Measurements from ENCODE around the gene PLXNC1. TPM values are rescaled to one million over a fixed set of nuclear protein-coding genes. Genes with fewer than 3 reads are reported as not detected.

The PLXNC1 gene
- total and polyA plus RNA-seq, 9 of the 15 experiments (the other 6 are each of a cell fraction or from before 2014, with no cell fraction given): 0.08 to 0.87 (median 0.28) TPM

GRCh38 chr12:94207849-94208621 is 59.7 kb downstream of the PLXNC1 start (continued):
- TF ChIP-seq KDM1A (IDR thresholded peaks at IDR 0.05) (no peak), SPI1 (IDR thresholded peaks at IDR 0.05; ENCODE audit: borderline replicate concordance, low read depth, low read length) (peak; percentile 76; the same call in 1 of the 2 replicates), MEF2D (tag; conservative IDR thresholded peaks at IDR 0.05; ENCODE audit: low read depth) (0 out of 2 replicates have a peak, but pooled peaks have one; percentile 25), EP300 (IDR thresholded peaks at IDR 0.05; ENCODE audit: low read length) (peak; percentile 51; the same call in 1 of the 2 replicates), SMARCA4 (IDR thresholded peaks at IDR 0.05) (peak; percentile 29; the same call in 1 of the 2 replicates), CREB3L1 (IDR thresholded peaks at IDR 0.05; ENCODE audit: borderline replicate concordance, low read depth) (no peak), ARHGAP35 (IDR thresholded peaks at IDR 0.05; ENCODE audit: partially characterized antibody) (no peak), ATF1 (CRISPR knock-in tag; IDR thresholded peaks at IDR 0.05) (no peak), ATF1 (tag; IDR thresholded peaks at IDR 0.05) (0 out of 2 replicates have a peak, but pooled peaks have one; percentile 5), ESRRA (IDR thresholded peaks at IDR 0.05; ENCODE audit: borderline replicate concordance, low read depth) (0 out of 2 replicates have a peak, but pooled peaks have one; percentile 54), CCNT2 (IDR thresholded peaks at IDR 0.05; ENCODE audit: borderline replicate concordance, extremely low read depth, insufficient read length, low read depth, low read length) (no peak), U2AF1 (optimal IDR thresholded peaks at IDR 0.05; ENCODE audit: low read depth, low read length) (no peak), SRSF7 (optimal IDR thresholded peaks at IDR 0.05; ENCODE audit: low read depth, low read length) (no peak), MAFF (IDR thresholded peaks at IDR 0.05; ENCODE audit: low read length) (peak; percentile 35; the same call in 1 of the 2 replicates), MYNN (IDR thresholded peaks at IDR 0.05) (no peak), MYNN (CRISPR knock-in tag; IDR thresholded peaks at IDR 0.05) (no peak), TAL1 (IDR thresholded peaks at IDR 0.05) (no peak), IRF2 (CRISPR knock-in tag; IDR thresholded peaks at IDR 0.05) (no peak), MCM2 (IDR thresholded peaks at IDR 0.05; ENCODE audit: low read depth) (no peak), ZNF133 (CRISPR knock-in tag; IDR thresholded peaks at IDR 0.05) (no peak)
- TF ChIP-seq, protein P1, sequence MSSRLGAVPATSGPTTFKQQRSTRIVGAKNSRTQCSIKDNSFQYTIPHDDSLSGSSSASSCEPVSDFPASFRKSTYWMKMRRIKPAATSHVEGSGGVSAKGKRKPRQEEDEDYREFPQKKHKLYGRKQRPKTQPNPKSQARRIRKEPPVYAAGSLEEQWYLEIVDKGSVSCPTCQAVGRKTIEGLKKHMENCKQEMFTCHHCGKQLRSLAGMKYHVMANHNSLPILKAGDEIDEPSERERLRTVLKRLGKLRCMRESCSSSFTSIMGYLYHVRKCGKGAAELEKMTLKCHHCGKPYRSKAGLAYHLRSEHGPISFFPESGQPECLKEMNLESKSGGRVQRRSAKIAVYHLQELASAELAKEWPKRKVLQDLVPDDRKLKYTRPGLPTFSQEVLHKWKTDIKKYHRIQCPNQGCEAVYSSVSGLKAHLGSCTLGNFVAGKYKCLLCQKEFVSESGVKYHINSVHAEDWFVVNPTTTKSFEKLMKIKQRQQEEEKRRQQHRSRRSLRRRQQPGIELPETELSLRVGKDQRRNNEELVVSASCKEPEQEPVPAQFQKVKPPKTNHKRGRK (tag; IDR thresholded peaks at IDR 0.05): no peak
- TF ChIP-seq, protein P2, sequence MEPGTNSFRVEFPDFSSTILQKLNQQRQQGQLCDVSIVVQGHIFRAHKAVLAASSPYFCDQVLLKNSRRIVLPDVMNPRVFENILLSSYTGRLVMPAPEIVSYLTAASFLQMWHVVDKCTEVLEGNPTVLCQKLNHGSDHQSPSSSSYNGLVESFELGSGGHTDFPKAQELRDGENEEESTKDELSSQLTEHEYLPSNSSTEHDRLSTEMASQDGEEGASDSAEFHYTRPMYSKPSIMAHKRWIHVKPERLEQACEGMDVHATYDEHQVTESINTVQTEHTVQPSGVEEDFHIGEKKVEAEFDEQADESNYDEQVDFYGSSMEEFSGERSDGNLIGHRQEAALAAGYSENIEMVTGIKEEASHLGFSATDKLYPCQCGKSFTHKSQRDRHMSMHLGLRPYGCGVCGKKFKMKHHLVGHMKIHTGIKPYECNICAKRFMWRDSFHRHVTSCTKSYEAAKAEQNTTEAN (CRISPR knock-in tag; IDR thresholded peaks at IDR 0.05): no peak
- TF ChIP-seq, protein P3, sequence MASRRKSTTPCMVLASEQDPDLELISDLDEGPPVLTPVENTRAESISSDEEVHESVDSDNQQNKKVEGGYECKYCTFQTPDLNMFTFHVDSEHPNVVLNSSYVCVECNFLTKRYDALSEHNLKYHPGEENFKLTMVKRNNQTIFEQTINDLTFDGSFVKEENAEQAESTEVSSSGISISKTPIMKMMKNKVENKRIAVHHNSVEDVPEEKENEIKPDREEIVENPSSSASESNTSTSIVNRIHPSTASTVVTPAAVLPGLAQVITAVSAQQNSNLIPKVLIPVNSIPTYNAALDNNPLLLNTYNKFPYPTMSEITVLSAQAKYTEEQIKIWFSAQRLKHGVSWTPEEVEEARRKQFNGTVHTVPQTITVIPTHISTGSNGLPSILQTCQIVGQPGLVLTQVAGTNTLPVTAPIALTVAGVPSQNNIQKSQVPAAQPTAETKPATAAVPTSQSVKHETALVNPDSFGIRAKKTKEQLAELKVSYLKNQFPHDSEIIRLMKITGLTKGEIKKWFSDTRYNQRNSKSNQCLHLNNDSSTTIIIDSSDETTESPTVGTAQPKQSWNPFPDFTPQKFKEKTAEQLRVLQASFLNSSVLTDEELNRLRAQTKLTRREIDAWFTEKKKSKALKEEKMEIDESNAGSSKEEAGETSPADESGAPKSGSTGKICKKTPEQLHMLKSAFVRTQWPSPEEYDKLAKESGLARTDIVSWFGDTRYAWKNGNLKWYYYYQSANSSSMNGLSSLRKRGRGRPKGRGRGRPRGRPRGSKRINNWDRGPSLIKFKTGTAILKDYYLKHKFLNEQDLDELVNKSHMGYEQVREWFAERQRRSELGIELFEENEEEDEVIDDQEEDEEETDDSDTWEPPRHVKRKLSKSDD (conservative IDR thresholded peaks at IDR 0.05; ENCODE audit: low read length): no peak

All from K562 (cell line).